B cell (primary cell): ENCODE measurements around the gene PRSS36. TPM values are rescaled to one million over a fixed set of nuclear protein-coding genes. Genes with fewer than 3 reads are reported as not detected.

ENCODE experiments used
- ATAC-seq: fragments of 200-7000 bp; cut with Tn5 transposase; one replicate; pipeline ENCODE4 v1.10.0; 2021; ENCODE audit warnings: low read depth, mild to moderate bottlenecking, moderate number of reproducible peaks, moderate library complexity
- CTCF ChIA-PET: fragments of 350-600 bp; sonication (Branson Sonifier 250); formaldehyde crosslinking; loops from one replicate; lab custom pipeline; 2021; ENCODE audit warnings: antibody characterized with exemption, inconsistent platforms; lab: Charles Lee
- POLR2A ChIA-PET: fragments of 350-600 bp; sonication (Branson Sonifier 250); formaldehyde crosslinking; loops from one replicate; lab custom pipeline; 2021; ENCODE audit warnings: antibody characterized with exemption; lab: Charles Lee
- DNase-seq: peaks from one replicate; pipeline ENCODE4 v3.0.0; 2013
- H2AFZ ChIP-seq: 2 replicates; pipeline ENCODE4 v1.6.1; 2012; ENCODE audit warnings: mild to moderate bottlenecking, low read depth, low read length; ENCODE audit not compliant: insufficient read depth, poor library complexity, severe bottlenecking
- H3K27ac ChIP-seq, 2 donors: 1 replicate in 1 of 2; 2 replicates in 1 of 2; pipeline ENCODE4 v1.5.1; 2012 to 2013; ENCODE audit warnings: low read length in 2 of 2, mild to moderate bottlenecking in 2 of 2, moderate library complexity in 1 of 2
- H3K27me3 ChIP-seq, 4 experiments: fragments of 200-600 bp in 1 of 4; sonication (generic) in 1 of 4; replicated peaks in 1 of 4; 1 replicate in 2 of 4; 2 replicates in 2 of 4; pipeline versions ENCODE4 v1.6.1 to v1.7.0; 2013 to 2016; ENCODE audit warnings: low read length in 3 of 4, mild to moderate bottlenecking in 2 of 4, mixed read lengths in 1 of 4, moderate library complexity in 1 of 4; ENCODE audit not compliant: insufficient read depth in 4 of 4, control insufficient read depth in 3 of 4; ENCODE audit errors: control extremely low read depth in 1 of 4
- H3K36me3 ChIP-seq, 2 experiments: replicated peaks in 1 of 2; 1 replicate in 1 of 2; 2 replicates in 1 of 2; pipeline versions ENCODE4 v1.6.1 to v1.7.1; 2013; ENCODE audit warnings: low read length in 1 of 2; ENCODE audit not compliant: insufficient read depth in 2 of 2, control insufficient read depth in 1 of 2; ENCODE audit errors: control extremely low read depth in 1 of 2, extremely low read depth in 1 of 2
- H3K4me1 ChIP-seq, 2 donors: fragments of 200-600 bp in 1 of 2; sonication (generic) in 1 of 2; 1 replicate in 1 of 2; 2 replicates in 1 of 2; pipeline versions ENCODE4 v1.5.1 to v1.6.1; 2013 to 2017; ENCODE audit warnings: low read length in 2 of 2; ENCODE audit not compliant: control insufficient read depth in 2 of 2, insufficient read depth in 2 of 2
- H3K4me2 ChIP-seq: replicated peaks from 2 replicates; pipeline ENCODE3; 2012; ENCODE audit warnings: mild to moderate bottlenecking, low read depth, low read length; ENCODE audit not compliant: poor library complexity, severe bottlenecking
- H3K4me3 ChIP-seq, 5 experiments: fragments of 200-600 bp in 1 of 5; sonication (generic) in 1 of 5; 1 replicate in 3 of 5; 2 replicates in 2 of 5; pipeline versions ENCODE4 v1.5.1 to v1.7.0; 2011 to 2016; ENCODE audit warnings: low read length in 4 of 5, mild to moderate bottlenecking in 4 of 5, low read depth in 2 of 5, control low read depth in 1 of 5, moderate library complexity in 1 of 5; ENCODE audit not compliant: insufficient read depth in 1 of 5; ENCODE audit errors: control extremely low read depth in 1 of 5, extremely low read depth in 1 of 5
- H3K79me2 ChIP-seq: fragments of 200-600 bp; sonication (generic); one replicate; pipeline ENCODE4 v1.6.0; 2016; ENCODE audit warnings: low read length; ENCODE audit not compliant: control insufficient read depth, insufficient read depth
- H3K9ac ChIP-seq: fragments of 200-600 bp; sonication (generic); 2 replicates; pipeline ENCODE4 v1.6.1; 2017; ENCODE audit warnings: mild to moderate bottlenecking, low read length, moderate library complexity
- H3K9me3 ChIP-seq, 3 donors: one replicate each; pipeline versions ENCODE4 v1.6.1 to v1.7.1; 2013; ENCODE audit warnings: low read length in 2 of 3; ENCODE audit not compliant: control insufficient read depth in 2 of 3, insufficient read depth in 1 of 3; ENCODE audit errors: control extremely low read depth in 1 of 3
- H4K20me1 ChIP-seq: 2 replicates; pipeline ENCODE4 v1.6.0; 2012; ENCODE audit warnings: mild to moderate bottlenecking, low read length; ENCODE audit not compliant: insufficient read depth, control insufficient read depth, poor library complexity, severe bottlenecking
- H3K27ac Mint-ChIP-seq: one replicate; pipeline ENCODE4 v1.8.0; 2021; ENCODE audit warnings: mixed read lengths
- H3K27me3 Mint-ChIP-seq: one replicate; pipeline ENCODE4 v1.8.0; 2021; ENCODE audit warnings: mixed read lengths
- H3K4me1 Mint-ChIP-seq: one replicate; pipeline ENCODE4 v1.8.0; 2021; ENCODE audit warnings: mixed read lengths
- H3K4me3 Mint-ChIP-seq: one replicate; pipeline ENCODE4 v1.8.0; 2021; ENCODE audit warnings: mixed read lengths
- H3K9me3 Mint-ChIP-seq: one replicate; pipeline ENCODE4 v1.8.0; 2022; ENCODE audit warnings: mixed read lengths; ENCODE audit not compliant: insufficient read depth
- EZH2 ChIP-seq: IDR thresholded peaks from 2 replicates; pipeline ENCODE4 v1.6.1; 2012; ENCODE audit warnings: borderline replicate concordance, low read depth, mild to moderate bottlenecking, moderate library complexity, low read length; ENCODE audit not compliant: insufficient read depth, poor library complexity, severe bottlenecking
- WGBS: methylation state at CpG from one replicate; pipeline ENCODE4 v1.1.5; 2013; ENCODE audit warnings: missing lambda C conversion rate; ENCODE audit not compliant: insufficient coverage; 5-methylcytosine and 5-hydroxymethylcytosine counted together
- intact Hi-C: fragments of 100-400 bp; cut with micrococcal nuclease; formaldehyde crosslinking; loops from one replicate; pipeline ENCODE4 v1.10.0; 2022
- polyA plus RNA-seq: library from polyadenylated mRNA; depleted of rRNA; stranded (reverse); fragments of >200 nt; gene quantifications from 2 replicates; pipeline ENCODE4 v1.2.3, GENCODE V29; 2012
- total RNA-seq, 2 donors: library from RNA; stranded (reverse); fragments of 120-200 nt in 1 of 2; gene quantifications; 1 replicate in 1 of 2; 2 replicates in 1 of 2; pipeline versions ENCODE4 v1.2.3 to v1.2.4, GENCODE V29; 2013 to 2022
- TF ChIP-seq, protein P1 (sequence below): fragments of 200-600 bp; IDR thresholded peaks from one replicate; pipeline ENCODE4 v1.8.0; 2022; ENCODE audit warnings: antibody characterized with exemption, mild to moderate bottlenecking

PRSS36 gene
- total and polyA plus RNA-seq, 2 donors (not counting 1 experiment from before 2014, with no cell fraction given): 1.0 to 1.6 TPM

DNA sequence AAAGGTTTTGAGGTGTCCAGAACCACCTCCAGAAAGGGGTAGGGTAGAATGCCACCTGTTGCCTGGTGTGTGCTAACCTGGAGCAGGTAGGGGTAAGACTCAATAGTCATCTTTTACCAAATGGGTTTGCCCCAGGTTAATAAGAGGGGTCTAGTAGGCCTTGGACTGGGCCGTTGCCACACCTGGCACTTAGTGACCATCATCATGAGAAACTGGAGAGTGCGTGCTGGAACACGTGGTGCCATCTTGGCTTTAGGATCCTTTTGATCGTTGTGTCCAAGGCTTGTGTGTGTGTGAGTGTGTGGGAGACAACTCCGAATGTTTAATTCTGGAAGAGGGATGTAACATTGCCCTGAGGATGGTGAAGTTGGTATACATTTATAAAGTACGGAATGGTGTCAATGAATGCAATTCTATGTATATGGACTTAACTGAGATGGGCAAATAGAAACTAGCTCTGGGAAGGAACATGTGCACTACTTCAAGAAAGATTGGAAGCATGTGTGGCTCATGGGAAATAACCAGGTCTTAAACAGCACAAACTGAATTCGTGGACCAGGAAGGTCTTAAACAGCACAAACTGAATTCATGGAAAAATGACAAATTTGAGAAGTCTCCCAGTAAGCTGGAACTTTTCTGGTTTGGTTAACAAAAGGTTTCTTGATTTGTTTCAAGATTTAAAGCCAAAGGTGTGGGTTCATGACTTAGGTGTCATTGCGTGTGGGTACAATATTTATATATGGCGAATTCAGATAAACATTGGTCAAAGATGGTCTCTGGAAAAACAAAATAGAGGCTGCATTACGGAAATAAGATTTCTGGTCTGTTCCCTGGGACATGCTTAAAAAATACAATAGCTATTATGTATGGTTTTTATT lies 37.3 kb upstream of the PRSS36 start:
- CTCF ChIA-PET: interaction anchor here (1.0 kb wide), 2 partner anchors 15 to 195 kb away, joined by 3 read pairs; partner anchors contain the start of gene PYCARD
- Histone ChIP-seq H3K4me1 (peaks cover 8 to 18% of the 10 kb centered on the region in 2 donors), H3K9ac (no peak overlapping the region), H3K36me3 (peaks cover 13 to 98% of the 10 kb centered on the region in 2 experiments), H4K20me1 (peaks cover 99% of the 10 kb centered on the region), H3K27me3 (no peaks in the 10 kb centered on the region), H3K4me2 (no peak overlapping the region), H3K9me3 (no peaks in the 10 kb centered on the region), H2AFZ (no peak overlapping the region), H3K79me2 (peaks cover 65% of the 10 kb centered on the region), H3K4me3 (no peak overlapping the region), H3K27ac (no peak overlapping the region)
- POLR2A ChIA-PET: interaction anchor here (0.6 to 1.4 kb wide), 2 partner anchors 10 to 83 kb away, joined by 3 to 5 read pairs; no protein-coding TSS in a partner anchor
- peaks cover 54% of the 10 kb centered on the region for H3K4me1 Mint-ChIP-seq
- H3K4me3 Mint-ChIP-seq: no peak overlapping the region
- ATAC-seq (no peak), DNase-seq (no peak)
- TF ChIP-seq, protein P1, sequence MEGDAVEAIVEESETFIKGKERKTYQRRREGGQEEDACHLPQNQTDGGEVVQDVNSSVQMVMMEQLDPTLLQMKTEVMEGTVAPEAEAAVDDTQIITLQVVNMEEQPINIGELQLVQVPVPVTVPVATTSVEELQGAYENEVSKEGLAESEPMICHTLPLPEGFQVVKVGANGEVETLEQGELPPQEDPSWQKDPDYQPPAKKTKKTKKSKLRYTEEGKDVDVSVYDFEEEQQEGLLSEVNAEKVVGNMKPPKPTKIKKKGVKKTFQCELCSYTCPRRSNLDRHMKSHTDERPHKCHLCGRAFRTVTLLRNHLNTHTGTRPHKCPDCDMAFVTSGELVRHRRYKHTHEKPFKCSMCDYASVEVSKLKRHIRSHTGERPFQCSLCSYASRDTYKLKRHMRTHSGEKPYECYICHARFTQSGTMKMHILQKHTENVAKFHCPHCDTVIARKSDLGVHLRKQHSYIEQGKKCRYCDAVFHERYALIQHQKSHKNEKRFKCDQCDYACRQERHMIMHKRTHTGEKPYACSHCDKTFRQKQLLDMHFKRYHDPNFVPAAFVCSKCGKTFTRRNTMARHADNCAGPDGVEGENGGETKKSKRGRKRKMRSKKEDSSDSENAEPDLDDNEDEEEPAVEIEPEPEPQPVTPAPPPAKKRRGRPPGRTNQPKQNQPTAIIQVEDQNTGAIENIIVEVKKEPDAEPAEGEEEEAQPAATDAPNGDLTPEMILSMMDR: no peak
- no peak for TF ChIP-seq EZH2
- H3K27me3 Mint-ChIP-seq: no peaks in the 10 kb centered on the region
- WGBS: 92% methylated on average over 9 of the region's 10 CpGs
- intact Hi-C loops: loop anchor here (10.0 kb wide), 2 partner anchors 82 to 688 kb away; partner anchors contain the start of genes BCKDK and ZNF267
- H3K27ac Mint-ChIP-seq: no peak overlapping the region
- H3K9me3 Mint-ChIP-seq: no peaks in the 10 kb centered on the region

DNA sequence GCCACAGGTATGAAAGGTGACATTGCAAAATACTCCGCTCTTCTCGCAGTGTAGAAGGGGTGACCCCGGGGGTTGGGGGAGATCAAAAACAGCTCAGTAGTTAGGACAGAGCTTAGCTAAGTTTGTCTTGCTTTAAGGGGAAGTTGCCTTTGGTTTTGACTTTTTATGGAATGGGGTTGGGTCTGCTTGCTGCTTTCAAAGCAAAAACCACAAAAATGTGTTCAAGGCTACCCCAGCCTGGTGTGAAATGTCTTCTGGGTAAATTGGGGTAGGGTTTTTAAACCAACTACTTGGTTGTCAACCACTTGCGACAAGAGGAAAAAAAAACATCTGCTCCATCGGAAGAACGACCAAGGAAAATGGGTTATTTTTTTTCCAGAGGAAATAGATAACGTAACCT lies 36.3 kb upstream of the PRSS36 start:
- H3K79me2 ChIP-seq: peaks cover 75% of the 10 kb centered on the region
- ChIA-PET CTCF (interaction anchor here (0.5 to 1.0 kb wide), 2 partner anchors 28 to 58 kb away, joined by 3 read pairs; no protein-coding TSS in a partner anchor), POLR2A (no interaction called here)
- intact Hi-C loops: loop anchor here (10.0 kb wide), 2 partner anchors 81 to 689 kb away; partner anchors contain the start of genes BCKDK and ZNF267
- WGBS: 94% methylated on average over 3 of the region's 7 CpGs
- Mint-ChIP-seq H3K27me3 (no peaks in the 10 kb centered on the region), H3K27ac (no peak overlapping the region), H3K4me1 (peaks cover 56% of the 10 kb centered on the region), H3K9me3 (no peaks in the 10 kb centered on the region), H3K4me3 (no peak overlapping the region)
- peaks cover 18 to 28% of the 10 kb centered on the region in 2 donors for H3K4me1 ChIP-seq
- ATAC-seq: no peak
- no peak overlapping the region for H3K4me3 ChIP-seq
- H3K9ac ChIP-seq: no peak overlapping the region
- no peak overlapping the region for H2AFZ ChIP-seq
- H3K27me3 ChIP-seq: no peaks in the 10 kb centered on the region
- H3K27ac ChIP-seq: no peak overlapping the region
- DNase-seq: no peak
- H3K36me3 ChIP-seq: peaks cover 13 to 89% of the 10 kb centered on the region in 2 experiments
- H3K9me3 ChIP-seq: no peaks in the 10 kb centered on the region
- H3K4me2 ChIP-seq: no peak overlapping the region
- peaks cover 99% of the 10 kb centered on the region for H4K20me1 ChIP-seq
- TF ChIP-seq, protein P1: no peak
- no peak for TF ChIP-seq EZH2
